Natural killer cell treated with Interleukin-12 subunit alpha and Interleukin-12 subunit beta and Interleukin-15 and Interleukin-18, amount 100 ng/mL, for 72 hours (primary cell): ENCODE measurements around the gene CACNG1. TPM values are rescaled to one million over a fixed set of nuclear protein-coding genes. Genes with fewer than 3 reads are reported as not detected.
A peak's percentile ranks its signal among the peaks of the same experiment; 100 is the strongest.

Experiments used
- ATAC-seq, 2 donors: fragments of 150-1000 bp; cut with Tn5 transposase in 1 of 2; sonication (Bioruptor Pico), chemical (Tn5 transposase) in 1 of 2; 2 replicates each; pipeline ENCODE4 v1.10.0; 2021
- DNase-seq: peaks from one replicate; pipeline ENCODE4 v3.0.0; 2022; ENCODE audit warnings: low spot score
- H3K27ac Mint-ChIP-seq, 2 donors: 1 replicate in 1 of 2; 2 replicates in 1 of 2; pipeline ENCODE4 v1.8.0; 2022; ENCODE audit warnings: mixed read lengths in 2 of 2, mild to moderate bottlenecking in 1 of 2, moderate library complexity in 1 of 2
- H3K27me3 Mint-ChIP-seq, 2 donors: 1 replicate in 1 of 2; 2 replicates in 1 of 2; pipeline ENCODE4 v1.8.0; 2022; ENCODE audit warnings: mixed read lengths in 2 of 2
- H3K36me3 Mint-ChIP-seq: one replicate; pipeline ENCODE4 v1.8.0; 2022; ENCODE audit warnings: mixed read lengths
- H3K4me1 Mint-ChIP-seq, 2 donors: 1 replicate in 1 of 2; 2 replicates in 1 of 2; pipeline ENCODE4 v1.8.0; 2022; ENCODE audit warnings: low read depth in 2 of 2, mixed read lengths in 2 of 2, mild to moderate bottlenecking in 1 of 2
- H3K4me3 Mint-ChIP-seq: one replicate; pipeline ENCODE4 v1.8.0; 2022; ENCODE audit warnings: mixed read lengths
- H3K9me3 Mint-ChIP-seq: 2 replicates; pipeline ENCODE4 v1.8.0; 2022; ENCODE audit warnings: mixed read lengths
- total RNA-seq, 2 donors: library from RNA; stranded (reverse); gene quantifications; one replicate each; pipeline ENCODE4 v1.2.3, GENCODE V29; 2022

The CACNG1 gene
- total RNA-seq: not detected

GRCh38 chr17:67044016-67044772 lies at the start of gene CACNG1:
TSS of gene CACNG1 (plus strand) at chr17:67044554. CDS start at chr17:67044661, 107 bp downstream.
- H3K4me1 Mint-ChIP-seq: no peaks in the 10 kb centered on the region
- no peaks in the 10 kb centered on the region for H3K27me3 Mint-ChIP-seq

DNA sequence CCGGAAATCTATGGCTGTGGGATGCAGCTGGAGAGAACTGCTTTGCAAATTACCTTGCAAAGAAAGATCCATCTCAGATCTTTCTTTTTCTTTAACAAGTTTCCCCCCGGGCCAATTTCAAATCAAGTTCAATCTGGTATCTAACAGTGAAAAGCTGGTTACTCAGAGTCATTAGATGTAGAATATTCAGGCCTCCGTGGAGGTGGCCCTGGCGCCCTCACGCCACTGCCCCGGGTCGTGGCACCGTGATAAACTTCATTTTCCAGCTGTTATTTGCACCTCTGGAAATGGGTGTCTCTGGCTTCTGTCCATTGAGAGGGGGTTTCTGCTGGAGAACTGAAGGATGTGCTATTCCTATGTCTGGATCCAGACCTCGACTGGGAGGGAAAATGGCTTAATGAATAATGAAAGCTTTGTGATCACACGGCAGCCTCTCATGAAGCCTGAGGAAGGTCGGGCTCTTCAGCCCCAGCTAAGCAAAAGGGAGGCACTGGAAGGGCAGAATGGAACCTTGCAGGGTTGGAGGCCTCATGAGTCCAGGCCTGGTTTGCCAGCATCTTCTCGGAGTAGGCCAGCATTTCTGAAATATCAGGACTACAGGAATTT lies 49.3 kb upstream of the CACNG1 start:
- DNase-seq (no peak), ATAC-seq (no peak)
- Mint-ChIP-seq H3K36me3 (no peaks in the 10 kb centered on the region), H3K27me3 (peaks cover 13 to 14% of the 10 kb centered on the region in 2 donors), H3K9me3 (no peaks in the 10 kb centered on the region), H3K4me3 (no peak overlapping the region), H3K27ac (no peak overlapping the region), H3K4me1 (no peaks in the 10 kb centered on the region)

More at GRCh38 chr17:67044016-67044772, at the start of gene CACNG1:
- no peak within 1 kb of the TSS for H3K4me3 Mint-ChIP-seq
- peaks cover 13% of the 10 kb centered on the region for H3K36me3 Mint-ChIP-seq
- no peak within 1 kb of the TSS for H3K27ac Mint-ChIP-seq
- ATAC-seq: peak in 1 of 2 donors; percentile 54
- DNase-seq: no peak
- H3K9me3 Mint-ChIP-seq: peaks cover 5% of the 10 kb centered on the region

- DNase-seq: no peak
- H3K4me3 Mint-ChIP-seq: no peak overlapping the region
- no peak for ATAC-seq
- no peaks in the 10 kb centered on the region for H3K4me1 Mint-ChIP-seq
- H3K27me3 Mint-ChIP-seq: peaks cover 10 to 11% of the 10 kb centered on the region in 2 donors
- no peaks in the 10 kb centered on the region for H3K36me3 Mint-ChIP-seq
- H3K27ac Mint-ChIP-seq: no peak overlapping the region
- H3K9me3 Mint-ChIP-seq: no peaks in the 10 kb centered on the region
These were observed 48.4 kb upstream of the CACNG1 start for GRCh38 chr17:66995944-66996343.

GRCh38 chr17:66996926-66997325 lies 47.4 kb upstream of the CACNG1 start:
- DNase-seq: no peak
- no peak for ATAC-seq
- H3K4me3 Mint-ChIP-seq: no peak overlapping the region
- H3K27ac Mint-ChIP-seq: no peak overlapping the region
- H3K9me3 Mint-ChIP-seq: no peaks in the 10 kb centered on the region
- no peaks in the 10 kb centered on the region for H3K36me3 Mint-ChIP-seq
- H3K27me3 Mint-ChIP-seq: peaks cover 10 to 11% of the 10 kb centered on the region in 2 donors
- no peaks in the 10 kb centered on the region for H3K4me1 Mint-ChIP-seq

GRCh38 chr17:67003231-67003630 lies 41.1 kb upstream of the CACNG1 start:
- H3K27ac Mint-ChIP-seq: no peak overlapping the region
- H3K36me3 Mint-ChIP-seq: no peaks in the 10 kb centered on the region
- ATAC-seq (no peak), DNase-seq (no peak)
- H3K4me3 Mint-ChIP-seq: no peak overlapping the region
- no peaks in the 10 kb centered on the region for H3K9me3 Mint-ChIP-seq
- H3K4me1 Mint-ChIP-seq: no peaks in the 10 kb centered on the region
- H3K27me3 Mint-ChIP-seq: peaks cover 11 to 14% of the 10 kb centered on the region in 2 donors

- H3K27ac Mint-ChIP-seq: no peak overlapping the region
- no peak for DNase-seq
These were observed 40.2 kb upstream of the CACNG1 start for GRCh38 chr17:67004181-67004580.

DNA sequence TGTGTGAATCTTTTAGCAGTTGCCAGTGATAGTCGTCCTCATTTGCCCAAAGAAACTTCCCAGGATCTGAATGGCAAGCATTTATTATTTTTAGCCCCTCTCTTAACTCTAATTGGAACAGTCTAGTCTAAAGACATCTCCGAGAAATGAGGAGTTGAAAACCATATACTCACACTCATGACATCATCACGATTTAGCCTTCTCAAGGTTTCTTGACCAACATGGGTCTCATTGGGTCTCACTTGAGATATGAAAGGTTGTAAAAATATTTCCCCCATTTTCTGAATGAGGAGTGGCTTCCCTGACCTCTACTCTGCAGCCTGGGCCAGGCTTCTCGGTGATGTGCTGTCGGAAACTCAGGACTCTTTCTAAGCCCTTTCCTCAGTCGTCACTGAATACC lies 37.1 kb upstream of the CACNG1 start:
- Mint-ChIP-seq H3K4me1 (no peaks in the 10 kb centered on the region), H3K27ac (no peak overlapping the region), H3K4me3 (no peak overlapping the region), H3K9me3 (no peaks in the 10 kb centered on the region), H3K36me3 (no peaks in the 10 kb centered on the region), H3K27me3 (peaks cover 16 to 18% of the 10 kb centered on the region in 2 donors)
- DNase-seq: no peak
- ATAC-seq: no peak

More at GRCh38 chr17:67004181-67004580, 40.2 kb upstream of the CACNG1 start:
- no peak for ATAC-seq
- no peaks in the 10 kb centered on the region for H3K9me3 Mint-ChIP-seq
- peaks cover 14 to 16% of the 10 kb centered on the region in 2 donors for H3K27me3 Mint-ChIP-seq
- H3K4me3 Mint-ChIP-seq: no peak overlapping the region
- no peaks in the 10 kb centered on the region for H3K4me1 Mint-ChIP-seq
- no peaks in the 10 kb centered on the region for H3K36me3 Mint-ChIP-seq

GRCh38 chr17:67008101-67008500 lies 36.3 kb upstream of the CACNG1 start:
- Mint-ChIP-seq H3K4me3 (no peak overlapping the region), H3K4me1 (no peaks in the 10 kb centered on the region), H3K9me3 (no peaks in the 10 kb centered on the region), H3K36me3 (no peaks in the 10 kb centered on the region), H3K27me3 (peaks cover 11 to 13% of the 10 kb centered on the region in 2 donors), H3K27ac (no peak overlapping the region)
- ATAC-seq (no peak), DNase-seq (no peak)

DNA sequence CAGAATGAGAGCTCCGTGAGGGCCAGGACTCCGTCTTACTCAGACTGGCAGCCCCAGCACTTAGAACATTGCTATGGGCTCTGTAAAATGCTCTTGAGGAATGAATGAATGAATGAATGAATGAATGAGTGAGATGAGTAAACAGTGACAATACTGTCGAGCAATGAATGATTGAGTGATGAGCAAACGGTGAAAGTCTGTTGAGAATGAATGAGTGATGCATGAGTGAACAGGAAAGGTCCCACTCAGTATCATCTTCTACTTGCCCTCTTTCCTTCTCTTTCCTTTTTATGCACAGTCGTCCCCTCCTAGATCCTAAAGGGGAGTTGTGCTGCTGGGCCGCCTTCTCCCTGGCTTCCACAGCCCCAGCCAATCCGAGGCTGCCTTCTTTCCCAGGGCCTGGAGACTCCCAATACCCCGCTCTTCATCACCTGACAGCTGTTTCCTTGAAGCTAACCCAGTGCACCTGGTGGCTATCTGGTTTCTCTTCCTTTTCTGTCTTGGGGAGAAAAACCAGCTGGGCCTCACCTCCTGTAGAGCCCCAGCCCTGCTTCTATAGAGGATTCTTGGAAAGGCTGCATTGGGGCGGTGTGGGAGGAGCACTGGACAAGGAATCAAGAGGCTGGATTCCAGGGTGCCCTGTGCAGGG lies 32.7 kb upstream of the CACNG1 start:
- H3K27ac Mint-ChIP-seq: no peak overlapping the region

GRCh38 chr17:67013891-67014290 lies 30.5 kb upstream of the CACNG1 start:
- no peak for ATAC-seq
- H3K4me1 Mint-ChIP-seq: no peaks in the 10 kb centered on the region
- H3K36me3 Mint-ChIP-seq: no peaks in the 10 kb centered on the region
- peaks cover under 1 to 7% of the 10 kb centered on the region in 2 donors for H3K27me3 Mint-ChIP-seq
- no peak overlapping the region for H3K27ac Mint-ChIP-seq
- no peak overlapping the region for H3K4me3 Mint-ChIP-seq
- no peaks in the 10 kb centered on the region for H3K9me3 Mint-ChIP-seq
- no peak for DNase-seq

More for the DNA sequence above, 32.7 kb upstream of the CACNG1 start:
- peaks cover 5 to 12% of the 10 kb centered on the region in 2 donors for H3K27me3 Mint-ChIP-seq
- no peak for DNase-seq
- no peaks in the 10 kb centered on the region for H3K9me3 Mint-ChIP-seq
- no peaks in the 10 kb centered on the region for H3K4me1 Mint-ChIP-seq
- H3K36me3 Mint-ChIP-seq: no peaks in the 10 kb centered on the region
- no peak for ATAC-seq
- H3K4me3 Mint-ChIP-seq: no peak overlapping the region

- no peak overlapping the region for H3K27ac Mint-ChIP-seq
- no peak for ATAC-seq
- no peaks in the 10 kb centered on the region for H3K4me1 Mint-ChIP-seq
These were observed 29.4 kb upstream of the CACNG1 start for GRCh38 chr17:67015001-67015400.

GRCh38 chr17:67016039-67016762 lies 28.2 kb upstream of the CACNG1 start:
- Mint-ChIP-seq H3K27me3 (peaks cover 0 to 3% of the 10 kb centered on the region in 2 donors), H3K36me3 (no peaks in the 10 kb centered on the region), H3K27ac (no peak overlapping the region), H3K4me1 (no peaks in the 10 kb centered on the region), H3K4me3 (no peak overlapping the region), H3K9me3 (no peaks in the 10 kb centered on the region)
- DNase-seq (no peak), ATAC-seq (no peak)

More at GRCh38 chr17:67015001-67015400, 29.4 kb upstream of the CACNG1 start:
- no peaks in the 10 kb centered on the region for H3K9me3 Mint-ChIP-seq
- no peak overlapping the region for H3K4me3 Mint-ChIP-seq
- peaks cover 0 to 4% of the 10 kb centered on the region in 2 donors for H3K27me3 Mint-ChIP-seq
- no peaks in the 10 kb centered on the region for H3K36me3 Mint-ChIP-seq
- DNase-seq: no peak

DNA sequence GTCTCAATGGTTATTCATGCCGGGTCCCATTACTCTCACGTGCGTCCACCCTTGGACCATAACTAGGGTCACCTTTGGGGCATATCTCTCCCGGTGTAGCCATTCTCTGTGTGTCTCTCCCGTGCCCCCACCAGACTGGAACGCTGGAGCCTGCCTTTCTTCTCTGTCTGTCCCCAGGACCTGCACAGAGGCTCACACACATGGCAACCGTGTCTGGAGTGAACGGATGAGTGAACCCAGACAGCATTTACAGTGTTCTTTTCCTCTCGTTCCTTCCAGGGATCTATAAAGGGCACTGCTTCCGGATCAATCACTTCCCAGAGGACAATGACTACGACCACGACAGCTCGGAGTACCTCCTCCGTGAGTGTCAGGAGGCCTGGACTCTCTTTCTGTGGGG lies 26.4 kb upstream of the CACNG1 start:
- H3K27ac Mint-ChIP-seq: no peak overlapping the region
- DNase-seq: no peak
- H3K27me3 Mint-ChIP-seq: peaks cover 0 to 3% of the 10 kb centered on the region in 2 donors
- H3K4me1 Mint-ChIP-seq: no peaks in the 10 kb centered on the region
- no peak for ATAC-seq
- no peak overlapping the region for H3K4me3 Mint-ChIP-seq
- no peaks in the 10 kb centered on the region for H3K36me3 Mint-ChIP-seq
- H3K9me3 Mint-ChIP-seq: no peaks in the 10 kb centered on the region
